Mucosa of rectum (tissue), 2 donors: ENCODE data around the gene NINJ1.
A peak's percentile ranks its signal among the peaks of the same experiment; 100 is the strongest.

Experiments
- H3K27ac ChIP-seq, 2 donors: one replicate each; pipeline ENCODE4 v1.7.0; 2013; ENCODE audit warnings: inconsistent platforms in 2 of 2, low read depth in 2 of 2, low read length in 2 of 2
- H3K27me3 ChIP-seq, 2 donors: one replicate each; pipeline ENCODE4 v1.7.0; 2013; ENCODE audit warnings: low read length in 2 of 2; ENCODE audit not compliant: control insufficient read depth in 2 of 2, insufficient read depth in 2 of 2
- H3K36me3 ChIP-seq, 2 donors: one replicate each; pipeline ENCODE4 v1.7.0; 2013; ENCODE audit warnings: low read length in 2 of 2; ENCODE audit not compliant: control insufficient read depth in 2 of 2, insufficient read depth in 2 of 2
- H3K4me1 ChIP-seq, 2 donors: one replicate each; pipeline ENCODE4 v1.7.0; 2013; ENCODE audit warnings: low read length in 2 of 2, mild to moderate bottlenecking in 1 of 2; ENCODE audit not compliant: control insufficient read depth in 2 of 2, insufficient read depth in 2 of 2
- H3K4me3 ChIP-seq, 2 donors: one replicate each; pipeline ENCODE4 v1.7.0; 2013; ENCODE audit warnings: low read length in 2 of 2
- H3K9ac ChIP-seq, 2 donors: one replicate each; pipeline ENCODE4 v1.7.0; 2013; ENCODE audit warnings: low read length in 2 of 2, low read depth in 1 of 2, mild to moderate bottlenecking in 1 of 2
- H3K9me3 ChIP-seq, 2 donors: one replicate each; pipeline ENCODE4 v1.7.0; 2013; ENCODE audit warnings: low read length in 2 of 2; ENCODE audit not compliant: control insufficient read depth in 2 of 2
- donor health status: healthy.
- donor health status: Normal muscosa, but diverticular disease.

The NINJ1 gene

GRCh38 chr9:93087971-93088655 lies 45.9 kb downstream of the NINJ1 start:
- H3K27me3 ChIP-seq = no peaks in the 10 kb centered on the region
- H3K36me3 ChIP-seq = peaks cover 0 to 8% of the 10 kb centered on the region in 2 donors
- H3K4me3 ChIP-seq = no peak overlapping the region
- no peaks in the 10 kb centered on the region for H3K9me3 ChIP-seq
- no peak overlapping the region for H3K27ac ChIP-seq
- H3K9ac ChIP-seq = no peak overlapping the region
- peaks cover under 1 to 13% of the 10 kb centered on the region in 2 donors for H3K4me1 ChIP-seq

GRCh38 chr9:93086447-93087224 lies 47.4 kb downstream of the NINJ1 start:
- Histone ChIP-seq H3K9ac (no peak overlapping the region), H3K4me3 (no peak overlapping the region), H3K27me3 (no peaks in the 10 kb centered on the region), H3K36me3 (peaks cover 0 to 8% of the 10 kb centered on the region in 2 donors), H3K27ac (peak overlapping the region; percentile 52 to 55), H3K9me3 (no peaks in the 10 kb centered on the region), H3K4me1 (peaks cover 0 to 7% of the 10 kb centered on the region in 2 donors)

- Histone ChIP-seq H3K4me1 (peaks cover 0 to 7% of the 10 kb centered on the region in 2 donors), H3K9me3 (no peaks in the 10 kb centered on the region), H3K4me3 (no peak overlapping the region), H3K9ac (no peak overlapping the region), H3K36me3 (peaks cover 0 to 10% of the 10 kb centered on the region in 2 donors), H3K27ac (no peak overlapping the region), H3K27me3 (no peaks in the 10 kb centered on the region)
Observed at GRCh38 chr9:93085676-93086075, 48.4 kb downstream of the NINJ1 start.

GRCh38 chr9:93084471-93084881 lies 49.6 kb downstream of the NINJ1 start:
- H3K9me3 ChIP-seq = no peaks in the 10 kb centered on the region
- H3K4me1 ChIP-seq = peaks cover 0 to 7% of the 10 kb centered on the region in 2 donors
- peaks cover 0 to 10% of the 10 kb centered on the region in 2 donors for H3K36me3 ChIP-seq
- no peak overlapping the region for H3K4me3 ChIP-seq
- H3K27ac ChIP-seq = no peak overlapping the region
- no peaks in the 10 kb centered on the region for H3K27me3 ChIP-seq
- H3K9ac ChIP-seq = no peak overlapping the region

- Histone ChIP-seq H3K27me3 (no peaks in the 10 kb centered on the region), H3K4me1 (peaks cover 0 to 7% of the 10 kb centered on the region in 2 donors), H3K9me3 (no peaks in the 10 kb centered on the region), H3K27ac (no peak overlapping the region), H3K36me3 (peaks cover 0 to 10% of the 10 kb centered on the region in 2 donors), H3K9ac (no peak overlapping the region), H3K4me3 (no peak overlapping the region)
Observed at GRCh38 chr9:93083592-93084470, 50.2 kb downstream of the NINJ1 start.

GRCh38 chr9:93082841-93083411 lies 51.1 kb downstream of the NINJ1 start:
- H3K4me3 ChIP-seq = no peak overlapping the region
- no peaks in the 10 kb centered on the region for H3K27me3 ChIP-seq
- no peak overlapping the region for H3K9ac ChIP-seq
- H3K4me1 ChIP-seq = peaks cover 0 to 7% of the 10 kb centered on the region in 2 donors
- no peaks in the 10 kb centered on the region for H3K9me3 ChIP-seq
- no peak overlapping the region for H3K27ac ChIP-seq
- H3K36me3 ChIP-seq = peaks cover 0 to 10% of the 10 kb centered on the region in 2 donors

GRCh38 chr9:93081931-93082330 lies 52.1 kb downstream of the NINJ1 start:
- Histone ChIP-seq H3K27ac (no peak overlapping the region), H3K4me1 (peaks cover 0 to 6% of the 10 kb centered on the region in 2 donors), H3K9ac (no peak overlapping the region), H3K36me3 (peaks cover 0 to 10% of the 10 kb centered on the region in 2 donors), H3K27me3 (no peaks in the 10 kb centered on the region), H3K4me3 (no peak overlapping the region), H3K9me3 (no peaks in the 10 kb centered on the region)

GRCh38 chr9:93081081-93081529 lies 52.9 kb downstream of the NINJ1 start:
- Histone ChIP-seq H3K4me3 (no peak overlapping the region), H3K36me3 (peaks cover 0 to 8% of the 10 kb centered on the region in 2 donors), H3K27me3 (no peaks in the 10 kb centered on the region), H3K9ac (no peak overlapping the region), H3K9me3 (no peaks in the 10 kb centered on the region), H3K27ac (no peak overlapping the region), H3K4me1 (no peaks in the 10 kb centered on the region)

GRCh38 chr9:93080406-93080805 lies 53.6 kb downstream of the NINJ1 start:
- Histone ChIP-seq H3K9me3 (no peaks in the 10 kb centered on the region), H3K4me3 (no peak overlapping the region), H3K36me3 (peaks cover 0 to 3% of the 10 kb centered on the region in 2 donors), H3K9ac (no peak overlapping the region), H3K27me3 (no peaks in the 10 kb centered on the region), H3K27ac (no peak overlapping the region), H3K4me1 (no peaks in the 10 kb centered on the region)
